Kidney glomerular epithelial cell (primary cell): Measurements from ENCODE around the gene NOC4L.
"Not testable (repeated sequence)": the region's sequence is repeated elsewhere in the genome, so short reads cannot be mapped to it uniquely, and the experiment has no call there.

Experiments
- DNase-seq: peaks from one replicate; lab custom pipeline; 2025; lab: John Stamatoyannopoulos, UW

NOC4L gene

GRCh38 chr12:132144115-132144809 lies at the start of gene NOC4L, which contains the start of gene DDX51:
Gene NOC4L (plus strand): TSS chr12:132144457. CDS start chr12:132144489, 32 bp downstream.
Gene DDX51 (minus strand): TSS chr12:132144319. CDS start chr12:132144296, 23 bp downstream.
- peak; percentile 86 for DNase-seq

DNA sequence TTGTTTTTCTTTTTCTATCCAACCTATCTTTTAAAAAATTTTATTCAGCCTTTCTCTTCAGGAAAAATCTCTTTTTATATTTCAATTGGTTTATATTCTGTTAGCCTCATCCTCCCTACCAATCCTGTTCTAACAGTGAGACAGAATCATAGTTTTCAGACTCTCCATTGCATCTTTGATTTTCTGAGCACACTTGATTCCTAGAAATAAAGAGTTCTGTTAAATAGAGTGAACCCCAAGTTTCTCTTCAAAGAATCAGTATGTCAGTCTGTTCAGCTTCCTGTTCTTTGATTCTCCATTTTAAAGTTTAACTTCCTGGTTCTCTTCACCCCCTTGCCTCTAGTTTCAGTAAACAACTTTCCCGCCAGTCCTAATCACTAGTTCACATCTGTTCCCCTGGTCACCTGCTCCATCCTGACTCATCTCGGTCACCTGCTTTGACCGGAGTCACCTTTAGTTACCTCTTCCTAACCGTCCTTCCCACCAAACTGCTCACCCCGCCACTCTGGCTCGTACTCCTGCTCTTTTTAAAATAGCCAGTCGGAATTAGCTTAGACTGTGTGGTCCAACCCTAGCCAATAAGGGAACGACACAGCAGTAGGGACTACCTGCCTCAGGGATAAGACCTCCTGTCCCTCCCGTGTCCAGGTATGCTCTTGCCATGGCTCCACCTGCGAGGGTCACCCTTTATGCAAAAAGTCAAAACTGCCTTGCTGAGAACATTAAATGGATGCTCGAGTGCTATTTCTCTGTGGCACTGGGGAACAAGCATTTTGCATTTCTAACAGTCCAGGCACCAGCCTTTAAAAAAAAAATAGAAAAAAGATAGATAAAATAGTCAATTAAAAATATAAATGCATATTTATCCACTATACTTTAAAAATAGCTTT lies 48.5 kb upstream of the NOC4L start:
- DNase-seq = no peak

DNA sequence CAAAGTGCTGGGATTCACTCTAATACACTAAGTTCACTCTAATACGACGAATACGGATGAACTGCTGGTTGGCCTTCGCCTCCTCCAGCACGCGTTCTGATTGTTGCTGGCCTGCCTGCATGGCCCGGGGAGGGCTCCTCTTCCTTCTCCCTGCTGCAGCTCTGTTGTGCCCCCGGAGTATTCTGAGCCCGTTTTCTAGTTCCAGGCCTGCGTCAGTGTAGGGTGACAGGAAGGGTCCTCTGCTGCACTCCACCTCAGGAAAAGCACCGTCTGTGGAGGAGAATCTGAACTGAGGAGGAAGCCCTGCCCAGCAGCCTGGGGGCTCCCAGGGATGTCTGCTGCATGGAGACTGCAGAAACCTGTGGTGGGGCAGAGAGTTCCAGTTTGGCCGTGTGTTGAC lies 44.5 kb upstream of the NOC4L start:
- DNase-seq = no peak

DNA sequence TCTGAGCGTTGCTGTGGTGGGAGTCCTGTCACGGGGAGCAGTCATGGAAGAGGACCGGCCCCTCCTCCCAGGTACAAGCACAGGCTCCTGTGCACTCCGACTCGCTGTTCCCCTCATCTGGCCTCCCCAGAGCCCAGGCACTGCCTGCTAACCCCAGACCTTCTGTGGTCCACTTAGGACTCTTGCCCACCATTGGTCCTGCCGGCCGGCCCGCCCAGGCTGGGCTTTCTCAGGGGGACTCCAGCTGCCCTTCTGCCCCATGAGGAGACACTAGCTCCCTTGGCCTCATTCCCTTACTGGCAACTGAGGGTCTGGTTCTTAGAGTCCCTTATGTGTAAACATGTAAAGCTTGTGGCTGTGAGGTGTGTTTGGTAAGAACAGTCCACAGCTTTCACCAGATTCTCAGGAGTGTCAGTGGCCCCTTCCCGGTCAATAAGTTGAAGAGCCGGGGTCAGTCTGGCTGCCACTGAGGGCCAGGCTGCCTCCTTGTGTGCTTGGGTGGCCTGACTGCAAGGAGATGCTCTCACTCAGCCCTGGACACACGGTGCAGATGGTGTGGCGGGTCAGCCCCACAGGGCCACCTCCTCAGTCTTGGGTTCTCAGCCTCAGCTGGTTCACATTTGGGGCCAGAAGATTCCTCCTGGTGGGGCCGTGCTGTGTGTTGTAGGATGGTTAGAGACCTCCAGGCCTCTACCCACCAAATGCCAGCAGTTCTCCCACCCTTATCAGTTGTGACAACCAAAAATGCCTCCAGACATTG lies 43.8 kb upstream of the NOC4L start:
- DNase-seq = no peak

DNA sequence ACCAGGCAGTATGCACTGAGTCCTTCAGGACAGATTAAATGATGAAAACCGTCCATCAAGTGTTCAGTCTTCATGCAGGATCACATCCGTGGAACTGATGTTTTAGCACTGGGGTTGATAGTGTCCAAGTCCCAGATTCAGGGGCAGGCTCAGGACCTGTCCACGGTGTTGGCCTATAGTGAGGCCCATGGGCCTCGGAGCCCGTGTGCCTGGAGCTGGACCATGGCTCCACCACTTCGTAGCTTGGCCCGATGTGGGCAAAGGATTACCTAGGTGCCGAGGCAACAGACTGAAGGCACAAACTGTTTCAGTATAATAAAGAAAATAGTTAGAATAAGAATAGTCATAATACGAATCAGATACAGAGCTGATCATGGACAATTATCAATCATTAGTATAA lies 42.0 kb upstream of the NOC4L start:
- DNase-seq = no peak

- not testable (repeated sequence) for DNase-seq
Measured at GRCh38 chr12:132103072-132103471, 41.2 kb upstream of the NOC4L start.

DNA sequence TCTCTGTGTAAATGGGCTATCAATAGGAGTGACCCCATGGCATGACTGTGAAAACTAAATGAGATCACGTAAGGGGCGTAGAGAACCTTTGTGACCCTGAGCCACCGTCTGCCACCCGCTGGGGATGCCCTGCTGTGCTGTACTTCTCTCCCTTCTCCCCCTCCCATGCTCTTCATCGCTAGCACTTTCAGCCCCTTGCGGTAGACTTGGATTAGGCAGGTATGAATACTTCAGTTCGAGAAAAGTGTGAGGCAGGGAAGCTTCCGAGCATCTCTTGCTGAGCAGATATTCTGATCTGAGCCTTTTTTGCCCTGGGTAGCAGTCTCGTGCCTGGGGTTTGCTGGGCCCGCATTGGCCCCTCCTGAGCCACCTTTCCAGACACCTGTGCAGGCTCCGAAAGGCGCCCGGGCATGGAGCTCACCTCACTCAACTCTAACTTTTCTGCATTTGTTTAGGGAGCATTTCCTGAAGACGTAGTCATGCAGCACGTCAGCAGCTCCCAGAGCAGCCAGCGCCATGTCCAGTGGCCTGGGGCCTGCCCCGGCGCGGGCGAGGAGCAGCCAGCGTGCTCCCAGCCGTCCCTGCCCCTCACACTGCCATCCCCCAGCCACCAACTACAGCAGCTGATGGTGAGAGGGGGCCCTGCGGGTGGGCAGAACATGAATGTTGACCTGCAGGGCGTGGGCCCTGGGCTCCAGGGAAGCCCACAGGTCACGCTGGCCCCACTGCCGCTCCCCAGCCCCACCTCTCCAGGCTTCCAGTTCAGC lies 40.5 kb upstream of the NOC4L start:
- DNase-seq = no peak

GRCh38 chr12:132105467-132105866 lies 38.8 kb upstream of the NOC4L start:
- no peak for DNase-seq

GRCh38 chr12:132106921-132107320 lies 37.3 kb upstream of the NOC4L start:
- no peak for DNase-seq

GRCh38 chr12:132108211-132108832 lies 35.9 kb upstream of the NOC4L start:
- DNase-seq = no peak

DNA sequence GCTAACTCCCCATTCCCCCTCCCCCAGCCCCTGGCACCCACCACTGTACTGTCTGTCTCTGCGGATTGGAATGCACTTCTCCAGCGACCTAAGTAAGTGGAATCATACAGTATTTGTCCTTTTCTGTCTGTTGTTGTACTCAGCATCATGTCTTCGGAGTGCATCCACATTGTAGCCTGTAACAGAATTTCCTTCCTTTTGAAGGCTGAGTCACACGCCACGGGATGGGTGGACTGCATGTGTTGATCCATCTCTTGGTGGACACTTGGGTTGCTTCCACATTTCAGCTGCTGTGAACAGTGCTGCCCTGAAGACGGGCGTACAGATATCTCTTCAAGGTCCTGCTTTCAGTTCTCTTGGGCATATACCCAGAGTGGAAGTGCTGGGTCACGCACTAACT lies 34.5 kb upstream of the NOC4L start:
- no peak for DNase-seq

DNA sequence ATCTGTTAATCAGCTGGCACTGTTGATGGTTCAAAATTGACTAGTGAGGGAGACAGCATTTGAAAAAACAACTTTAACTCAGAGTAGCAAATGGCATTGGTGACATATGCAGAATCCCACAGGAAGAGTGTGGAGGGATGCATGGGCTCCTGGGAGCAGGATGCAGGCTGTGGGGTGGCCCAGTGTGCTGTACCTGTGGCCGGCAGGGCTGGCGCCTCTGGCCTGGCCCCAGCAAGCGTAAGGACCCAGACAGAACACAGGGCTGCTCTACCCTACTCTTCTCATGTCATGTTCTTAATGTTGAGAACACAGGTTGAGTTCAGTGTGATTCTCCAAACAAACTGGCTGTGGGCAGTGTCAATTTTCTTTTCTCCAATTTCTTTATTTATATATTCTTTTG lies 33.6 kb upstream of the NOC4L start:
- no peak for DNase-seq

- no peak for DNase-seq
Measured at GRCh38 chr12:132111654-132112304, 32.5 kb upstream of the NOC4L start.

GRCh38 chr12:132114667-132115066 lies 29.6 kb upstream of the NOC4L start:
- DNase-seq = no peak

GRCh38 chr12:132115500-132115899 lies 28.8 kb upstream of the NOC4L start:
- no peak for DNase-seq

- no peak for DNase-seq
Measured at GRCh38 chr12:132116709-132117557, 27.3 kb upstream of the NOC4L start.

DNA sequence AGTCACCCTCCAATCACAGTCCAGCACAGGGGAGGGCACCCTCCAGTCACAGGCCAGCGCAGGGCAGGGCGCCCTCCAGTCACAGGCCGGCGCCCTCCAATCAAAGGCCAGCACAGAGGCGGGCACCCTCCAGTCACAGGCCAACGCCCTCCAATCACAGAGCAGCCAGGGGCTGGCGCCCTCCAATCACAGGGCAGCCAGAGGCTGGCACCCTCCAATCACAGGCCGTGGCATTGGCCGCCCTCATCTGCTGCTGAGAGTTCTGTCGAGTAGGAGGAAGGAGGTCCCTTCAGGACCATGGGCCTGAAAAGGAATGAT lies 26.7 kb upstream of the NOC4L start:
- DNase-seq = no peak

GRCh38 chr12:132118876-132119275 lies 25.4 kb upstream of the NOC4L start:
- no peak for DNase-seq

DNA sequence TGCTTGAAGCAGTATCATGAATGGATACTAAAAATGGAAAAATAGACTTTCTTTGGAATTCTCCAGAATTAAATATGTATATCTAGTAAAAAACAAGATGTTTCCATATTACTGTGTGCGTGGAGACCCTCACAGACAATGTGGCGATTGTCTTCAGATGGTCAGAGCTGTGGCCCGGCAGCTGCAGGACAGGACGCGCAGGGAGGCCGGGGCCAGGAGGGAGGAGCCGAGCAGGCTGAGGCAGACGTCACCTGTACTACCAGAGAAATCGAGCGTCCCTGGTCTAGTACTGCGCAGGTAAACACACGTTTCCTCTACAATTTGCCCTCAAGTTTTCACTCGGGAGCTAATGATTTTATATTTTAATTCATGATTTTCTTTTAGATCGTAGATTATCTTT lies 23.0 kb upstream of the NOC4L start:
- no peak for DNase-seq
